GM12891 (cell line): ENCODE data around the gene TMEM25.

Source experiments
- DNase-seq: peaks from one replicate; pipeline ENCODE4 v3.0.0; 2011; ENCODE audit warnings: low spot score; ENCODE audit not compliant: insufficient read length
- FAIRE-seq: peaks from 2 replicates; lab custom pipeline; 2011; peaks lifted over from hg19 to GRCh38; lab: Jason Lieb, UNC
- PAX5 ChIP-seq: IDR thresholded peaks from 2 replicates; pipeline ENCODE4 v1.6.1; 2011; ENCODE audit warnings: low read length, moderate library complexity, mild to moderate bottlenecking; ENCODE audit not compliant: insufficient read depth, severe bottlenecking
- POLR2A ChIP-seq: IDR thresholded peaks from 2 replicates; pipeline ENCODE4 v1.6.1; 2011; ENCODE audit warnings: low read depth, low read length, control low read depth
- POLR2AphosphoS5 ChIP-seq: IDR thresholded peaks from 2 replicates; pipeline ENCODE4 v1.6.1; 2011; ENCODE audit warnings: low read depth, low read length, control low read depth
- POU2F2 ChIP-seq: IDR thresholded peaks from 2 replicates; pipeline ENCODE4 v1.6.1; 2011; ENCODE audit warnings: low read depth, mild to moderate bottlenecking, control low read depth, low read length, moderate library complexity
- SPI1 ChIP-seq: IDR thresholded peaks from 2 replicates; pipeline ENCODE4 v1.6.1; 2011; ENCODE audit warnings: low read depth, low read length, control low read depth
- TAF1 ChIP-seq: IDR thresholded peaks from 2 replicates; pipeline ENCODE4 v1.6.1; 2011; ENCODE audit warnings: low read depth, low read length, control low read depth

Gene TMEM25

GRCh38 chr11:118530180-118530682 lies 761 bp upstream of the TMEM25 start:
- FAIRE-seq, result peak; percentile 69

DNA sequence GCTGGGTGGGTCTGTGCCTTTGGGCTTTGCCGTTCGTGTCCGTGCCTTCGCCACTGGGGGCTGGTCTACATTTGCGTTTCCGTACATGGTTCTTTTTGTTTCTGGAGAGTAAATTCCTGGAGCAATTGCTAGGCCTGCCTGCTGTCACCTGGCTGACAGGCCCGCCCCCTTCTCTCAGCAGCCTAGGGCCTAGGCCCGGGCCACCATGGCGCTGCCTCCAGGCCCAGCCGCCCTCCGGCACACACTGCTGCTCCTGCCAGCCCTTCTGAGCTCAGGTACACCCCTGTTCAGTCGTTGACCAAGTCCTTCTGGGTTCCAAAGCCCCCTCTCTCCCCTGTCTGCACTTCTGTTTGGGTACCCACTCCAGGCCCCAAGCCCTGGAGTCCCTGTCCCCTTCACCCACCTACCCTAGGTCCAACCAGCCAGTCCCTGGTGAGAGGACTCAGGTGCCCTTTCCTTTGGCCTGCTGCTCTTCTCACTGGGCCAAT lies 649 bp downstream of the TMEM25 start:
- FAIRE-seq, result no peak
- no peak for DNase-seq
- TF ChIP-seq POU2F2 (no peak), TAF1 (no peak), POLR2AphosphoS5 (no peak), SPI1 (no peak), POLR2A (no peak), PAX5 (no peak)

More at GRCh38 chr11:118530180-118530682, 761 bp upstream of the TMEM25 start:
- no peak for DNase-seq
- TF ChIP-seq TAF1, result 0 out of 2 replicates have a peak, but pooled peaks have one; percentile 11
- no peak for TF ChIP-seq POU2F2
- no peak for TF ChIP-seq SPI1
- no peak for TF ChIP-seq POLR2AphosphoS5
- no peak for TF ChIP-seq PAX5
- no peak for TF ChIP-seq POLR2A

DNA sequence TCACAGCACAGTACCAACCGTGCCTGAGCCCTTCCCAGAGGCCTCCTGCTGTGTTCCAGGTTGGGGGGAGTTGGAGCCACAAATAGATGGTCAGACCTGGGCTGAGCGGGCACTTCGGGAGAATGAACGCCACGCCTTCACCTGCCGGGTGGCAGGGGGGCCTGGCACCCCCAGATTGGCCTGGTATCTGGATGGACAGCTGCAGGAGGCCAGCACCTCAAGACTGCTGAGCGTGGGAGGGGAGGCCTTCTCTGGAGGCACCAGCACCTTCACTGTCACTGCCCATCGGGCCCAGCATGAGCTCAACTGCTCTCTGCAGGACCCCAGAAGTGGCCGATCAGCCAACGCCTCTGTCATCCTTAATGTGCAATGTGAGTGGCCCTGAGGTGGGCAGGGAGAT lies 1.1 kb downstream of the TMEM25 start:
- FAIRE-seq (no peak), DNase-seq (no peak)
- no peak for TF ChIP-seq TAF1
- TF ChIP-seq SPI1, result no peak
- no peak for TF ChIP-seq POU2F2
- TF ChIP-seq PAX5, result no peak
- TF ChIP-seq POLR2AphosphoS5, result no peak
- TF ChIP-seq POLR2A, result no peak

GRCh38 chr11:118532852-118533768 lies 2.1 kb downstream of the TMEM25 start:
- FAIRE-seq, result no peak
- no peak for TF ChIP-seq SPI1
- TF ChIP-seq POLR2A, result no peak
- no peak for TF ChIP-seq POLR2AphosphoS5
- TF ChIP-seq TAF1, result no peak
- no peak for TF ChIP-seq POU2F2
- TF ChIP-seq PAX5, result no peak
- no peak for DNase-seq

DNA sequence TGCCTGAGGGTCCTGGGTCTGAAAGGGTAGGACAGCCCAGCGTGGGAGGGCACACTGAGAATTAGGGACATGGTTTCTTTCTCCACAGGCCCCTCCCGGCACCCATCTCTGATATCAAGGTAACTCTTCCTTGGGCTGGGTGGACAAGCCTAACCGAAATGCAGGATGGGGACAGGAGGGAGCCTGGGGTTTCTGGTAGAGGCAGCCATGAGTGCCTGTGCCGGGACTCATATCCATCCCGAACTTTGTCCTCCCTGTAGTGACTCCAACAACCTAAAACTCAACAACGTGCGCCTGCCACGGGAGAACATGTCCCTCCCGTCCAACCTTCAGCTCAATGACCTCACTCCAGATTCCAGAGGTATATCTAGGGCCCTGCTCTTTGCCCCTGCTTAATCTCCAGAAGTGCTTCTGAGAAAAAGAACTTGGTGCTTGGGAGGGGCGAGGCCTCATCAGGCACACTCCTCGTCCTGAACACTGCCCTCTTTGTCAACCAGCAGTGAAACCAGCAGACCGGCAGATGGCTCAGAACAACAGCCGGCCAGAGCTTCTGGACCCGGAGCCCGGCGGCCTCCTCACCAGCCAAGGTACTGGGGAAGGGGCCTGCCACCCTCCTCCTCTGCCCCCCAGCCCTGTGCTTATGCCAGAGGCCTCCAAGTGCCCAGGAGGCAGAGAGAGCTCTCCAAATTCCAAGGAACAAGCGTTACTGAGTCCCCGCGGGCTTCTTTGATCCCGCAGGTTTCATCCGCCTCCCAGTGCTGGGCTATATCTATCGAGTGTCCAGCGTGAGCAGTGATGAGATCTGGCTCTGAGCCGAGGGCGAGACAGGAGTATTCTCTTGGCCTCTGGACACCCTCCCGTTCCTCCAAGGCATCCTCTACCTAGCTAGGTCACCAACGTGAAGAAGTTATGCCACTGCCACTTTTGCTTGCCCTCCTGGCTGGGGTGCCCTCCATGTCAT lies 3.1 kb downstream of the TMEM25 start:
- no peak for FAIRE-seq
- DNase-seq, result no peak
- TF ChIP-seq POLR2AphosphoS5 (no peak), POU2F2 (no peak), SPI1 (no peak), TAF1 (no peak), POLR2A (no peak), PAX5 (no peak)

- FAIRE-seq, result no peak
- no peak for DNase-seq
- no peak for TF ChIP-seq SPI1
- no peak for TF ChIP-seq POU2F2
- TF ChIP-seq POLR2A, result no peak
- no peak for TF ChIP-seq PAX5
- no peak for TF ChIP-seq TAF1
- no peak for TF ChIP-seq POLR2AphosphoS5
Observed at GRCh38 chr11:118535261-118535660, 4.3 kb downstream of the TMEM25 start.

- FAIRE-seq (no peak), DNase-seq (no peak)
- TF ChIP-seq POLR2AphosphoS5 (no peak), POU2F2 (no peak), TAF1 (no peak), SPI1 (no peak), POLR2A (no peak), PAX5 (no peak)
Observed at GRCh38 chr11:118536726-118537125, 5.7 kb downstream of the TMEM25 start.

DNA sequence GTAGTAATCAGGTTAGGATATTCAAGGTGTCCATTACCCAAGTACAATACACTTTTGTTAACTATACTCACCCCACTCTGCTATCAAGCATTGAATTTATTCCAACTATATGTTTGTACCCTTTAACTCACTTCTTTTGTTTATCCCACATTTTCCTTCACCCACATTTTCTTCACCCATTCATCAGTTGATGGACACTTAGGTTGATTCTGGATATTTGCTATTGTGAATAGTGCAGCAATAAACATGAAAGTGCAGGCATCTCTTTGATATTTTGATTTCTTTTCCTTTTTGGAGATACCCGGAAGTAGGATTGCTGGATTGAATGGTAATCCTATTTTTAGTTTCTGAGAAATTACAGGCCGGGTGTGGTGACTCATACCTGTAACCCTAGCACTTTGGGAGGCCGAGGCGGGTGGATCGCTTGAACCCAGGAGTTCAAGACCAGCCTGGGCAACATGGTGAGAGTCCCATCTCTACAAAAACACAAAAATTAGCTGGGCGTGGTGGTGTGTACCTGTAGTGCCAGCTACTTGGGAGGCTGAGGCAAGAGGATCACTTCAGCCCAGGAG lies 6.5 kb downstream of the TMEM25 start:
- DNase-seq (no peak), FAIRE-seq (no peak)
- TF ChIP-seq POLR2A (no peak), TAF1 (no peak), PAX5 (no peak)
